ENCODE measurements around the gene EFCAB8.
A peak's percentile ranks its signal among the peaks of the same experiment; 100 is the strongest.
"Not testable (repeated sequence)": the region's sequence is repeated elsewhere in the genome, so short reads cannot be mapped to it uniquely, and the experiment has no call there.

EFCAB8 gene

GRCh38 chr20:32909896-32910571 is 51.3 kb downstream of the EFCAB8 start:
- no peak for DNase-seq (ENCODE audit: low read depth)

GRCh38 chr20:32911355-32911754 is 52.6 kb downstream of the EFCAB8 start:
- no peak for DNase-seq (ENCODE audit: low read depth)

DNA sequence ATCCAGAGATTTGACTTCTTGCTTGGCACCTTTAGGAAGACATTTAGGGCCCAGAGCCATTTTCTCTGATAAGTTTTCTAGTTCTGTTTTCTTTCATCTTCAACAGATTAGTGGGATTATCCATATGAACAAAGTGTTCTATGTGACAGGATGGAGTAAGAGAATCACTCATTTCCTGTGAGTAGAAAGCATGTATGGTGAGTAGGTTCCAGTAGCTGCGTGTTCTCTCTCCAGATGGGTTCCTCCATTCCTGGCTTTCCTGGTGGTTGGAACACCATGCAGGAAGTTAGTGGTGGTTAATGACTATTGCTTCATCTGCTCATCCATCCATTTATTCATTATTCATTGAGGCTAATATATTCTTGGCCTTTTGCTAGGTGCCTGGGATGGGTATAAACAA is 54.0 kb downstream of the EFCAB8 start:
- no peak for DNase-seq (ENCODE audit: low read depth)

DNA sequence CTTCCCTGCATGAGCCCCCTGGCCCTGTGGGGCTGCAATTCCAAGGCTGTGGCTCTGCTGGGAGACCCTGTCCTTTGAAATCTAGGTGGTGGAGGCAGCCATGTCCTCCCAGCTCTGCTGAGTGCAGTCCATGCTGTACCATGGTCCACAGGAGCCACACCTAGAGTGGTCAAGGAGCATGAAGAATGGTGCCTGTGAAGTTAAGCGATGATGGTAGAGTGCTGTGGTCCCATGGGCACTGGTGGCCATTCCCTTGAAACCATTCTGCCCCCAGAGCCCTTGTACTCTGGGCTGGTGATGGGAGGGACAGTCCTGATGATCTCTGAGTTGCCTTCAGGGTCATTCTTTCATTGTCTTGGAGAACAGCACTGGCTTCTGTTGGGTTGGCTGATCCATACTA is 55.3 kb downstream of the EFCAB8 start:
- no peak for DNase-seq (ENCODE audit: low read depth)

DNA sequence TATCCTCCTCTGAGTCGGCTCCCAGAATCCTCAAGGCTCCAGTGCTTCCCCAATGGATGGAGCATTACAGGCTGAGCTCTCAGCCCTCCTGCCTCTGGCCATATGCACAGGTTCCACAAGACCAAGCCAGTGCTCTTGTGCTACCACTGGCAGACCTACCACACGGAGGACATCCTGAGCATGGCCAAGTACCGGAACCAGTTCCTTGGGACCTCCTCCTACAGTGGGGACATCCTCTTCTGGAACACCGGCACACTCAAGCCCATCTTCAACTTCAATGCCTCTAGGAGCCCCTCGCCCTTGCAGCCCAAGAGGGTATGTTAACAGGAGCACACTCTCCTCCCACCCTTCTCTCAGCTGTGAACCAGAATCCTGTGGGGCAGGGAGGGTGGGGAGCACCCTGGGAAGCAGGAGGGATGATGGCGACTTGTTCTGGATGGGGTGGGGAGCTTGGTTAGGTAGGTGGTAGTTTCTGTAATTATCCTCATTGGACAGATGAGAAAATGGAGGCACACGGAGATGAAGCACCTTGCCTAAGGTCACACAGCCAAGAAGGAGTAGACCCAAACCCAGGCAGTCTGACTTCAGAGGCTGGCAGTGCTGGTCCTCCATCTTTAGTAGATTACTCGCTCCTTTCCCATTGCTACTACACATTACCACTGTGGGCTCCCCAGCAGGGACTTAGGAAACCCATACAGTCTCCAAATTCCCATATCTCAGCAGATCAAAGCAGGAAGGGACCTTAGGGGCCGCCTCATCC is 58.6 kb downstream of the EFCAB8 start:
- no peak for DNase-seq (ENCODE audit: low read depth)

- DNase-seq (ENCODE audit: low read depth), result no peak
Observed at GRCh38 chr20:32918296-32918695, 59.6 kb downstream of the EFCAB8 start.

DNA sequence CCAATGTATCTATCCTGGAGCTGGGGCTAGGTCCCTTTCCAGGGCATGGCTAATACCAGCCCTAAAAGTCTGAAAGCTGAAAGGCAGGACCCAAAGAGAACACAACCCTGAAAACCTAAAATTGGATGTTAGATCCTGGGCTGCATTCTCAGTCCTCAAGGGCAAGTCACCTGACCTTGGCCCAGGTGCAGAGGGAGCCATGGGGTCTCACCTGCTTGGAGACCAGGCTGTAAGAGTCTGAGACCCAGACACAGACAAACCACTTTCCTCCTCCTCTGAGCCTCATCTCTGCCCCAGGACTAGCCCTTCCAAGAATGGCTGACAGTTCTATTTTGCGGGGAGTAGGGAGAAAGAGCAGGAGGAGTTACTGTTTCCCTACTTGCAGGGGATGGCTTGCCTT is 60.0 kb downstream of the EFCAB8 start:
- no peak for DNase-seq (ENCODE audit: low read depth)

DNA sequence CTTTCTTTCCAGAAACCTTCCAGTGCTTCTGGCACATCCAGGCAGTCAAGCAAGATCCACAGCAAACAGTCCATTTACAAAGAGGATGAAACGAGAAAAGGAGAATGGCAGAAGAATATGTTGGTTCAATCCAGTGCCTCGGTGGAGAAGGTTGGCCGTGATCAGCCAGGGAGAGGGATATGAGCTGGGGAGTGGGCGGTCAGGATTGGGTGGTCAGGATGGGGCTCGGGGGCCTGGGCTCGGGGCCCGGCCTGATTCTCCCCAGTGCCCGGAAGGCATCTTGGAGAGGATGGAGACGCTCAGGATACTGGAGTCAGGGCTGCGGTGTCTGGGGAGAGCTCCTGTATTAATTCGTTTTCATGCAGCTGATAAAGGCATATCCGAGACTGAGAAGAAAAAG is 61.3 kb downstream of the EFCAB8 start:
- DNase-seq (ENCODE audit: low read depth), result no peak

GRCh38 chr20:32920530-32921298 is 62.0 kb downstream of the EFCAB8 start:
- no peak for DNase-seq (ENCODE audit: low read depth)

DNA sequence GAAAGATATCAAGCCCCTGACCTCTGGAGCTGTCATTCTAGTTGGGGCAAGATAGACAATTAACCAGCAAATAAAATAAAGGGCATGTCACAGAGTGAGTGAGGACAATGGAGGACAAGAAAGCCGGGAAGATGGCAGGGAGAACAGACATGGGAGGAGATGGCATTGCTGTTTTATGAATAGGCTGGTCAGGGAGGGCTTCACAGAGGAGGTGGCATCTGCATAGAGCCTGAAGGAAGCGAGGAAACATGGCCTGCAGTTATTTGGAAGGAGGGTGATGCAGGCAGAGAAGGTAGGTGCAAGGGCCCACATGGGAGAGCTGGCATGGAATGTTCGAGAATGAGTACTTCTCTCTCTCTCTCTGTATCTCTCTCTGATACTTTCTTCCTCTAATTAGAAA is 63.7 kb downstream of the EFCAB8 start:
- DNase-seq (ENCODE audit: low read depth), result no peak

- DNase-seq (ENCODE audit: low read depth), result no peak
Observed at GRCh38 chr20:32924781-32925180, 66.1 kb downstream of the EFCAB8 start.

GRCh38 chr20:32925481-32926196 is 66.9 kb downstream of the EFCAB8 start:
- no peak for DNase-seq (ENCODE audit: low read depth)

DNA sequence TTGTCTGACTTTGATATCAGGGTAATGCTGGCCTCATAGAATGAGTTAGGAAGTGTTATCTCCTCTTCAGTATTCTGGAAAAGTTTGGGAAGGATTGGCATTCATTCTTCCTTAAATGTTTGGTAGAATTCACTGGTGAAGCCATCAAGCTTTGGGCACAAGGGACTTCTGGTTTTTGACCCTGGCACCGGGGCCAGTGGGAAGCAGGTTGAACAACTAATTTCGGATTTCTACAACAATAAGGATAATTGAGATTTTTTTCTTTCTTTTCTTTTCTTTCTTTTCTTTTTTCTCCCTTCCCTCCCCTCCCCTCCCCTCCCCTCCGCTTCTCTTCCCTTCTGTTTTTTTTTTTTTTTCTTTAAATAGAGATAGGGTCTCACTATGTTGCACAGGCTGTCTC is 70.4 kb downstream of the EFCAB8 start:
- DNase-seq (ENCODE audit: low read depth), result no peak

GRCh38 chr20:32930181-32930580 is 71.5 kb downstream of the EFCAB8 start:
- DNase-seq (ENCODE audit: low read depth), result no peak

DNA sequence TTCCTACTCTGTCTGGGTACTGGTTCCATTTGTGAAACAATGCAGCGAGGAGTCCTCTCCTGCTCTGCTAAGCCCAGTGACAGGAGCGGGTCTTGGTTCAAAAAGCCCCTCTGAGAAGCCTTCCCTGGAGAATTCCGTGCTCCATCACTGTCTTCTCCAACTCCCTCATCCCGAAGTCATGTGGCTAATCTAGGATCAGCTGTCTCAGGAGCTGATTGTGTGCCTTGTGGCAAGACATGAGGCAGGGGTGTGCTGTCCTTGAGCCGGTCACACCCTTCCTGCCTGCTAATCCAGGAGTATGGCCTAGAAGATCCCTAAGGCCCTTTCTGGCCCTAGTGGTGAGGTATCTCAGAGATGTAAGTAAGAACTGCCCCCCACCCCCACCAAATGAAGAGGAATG is 72.0 kb downstream of the EFCAB8 start:
- no peak for DNase-seq (ENCODE audit: low read depth)

DNA sequence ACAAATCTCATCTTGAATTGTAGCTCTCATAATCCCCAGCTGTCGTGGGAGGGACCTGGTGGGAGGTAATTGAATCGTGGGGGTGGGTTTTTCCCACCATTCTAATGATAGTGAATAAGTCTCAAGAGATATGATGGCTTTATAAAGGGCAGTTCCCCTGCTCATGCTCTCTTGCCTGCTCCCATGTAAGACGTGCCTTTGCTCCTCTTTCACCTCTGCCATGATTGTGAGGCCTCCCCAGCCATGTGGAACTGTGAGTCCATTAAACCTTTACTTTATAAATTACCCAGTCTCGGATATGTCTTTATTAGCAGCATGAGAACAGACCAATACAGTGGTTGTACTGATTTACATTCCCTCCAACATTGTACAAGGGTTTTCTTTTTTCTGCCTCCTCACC is 75.9 kb downstream of the EFCAB8 start:
- no peak for DNase-seq (ENCODE audit: low read depth)

GRCh38 chr20:32941155-32941885 is 82.6 kb downstream of the EFCAB8 start:
- DNase-seq (ENCODE audit: low read depth), result peak; percentile 85

- no peak for DNase-seq (ENCODE audit: low read depth)
Observed at GRCh38 chr20:32943490-32944052, 84.8 kb downstream of the EFCAB8 start.

DNA sequence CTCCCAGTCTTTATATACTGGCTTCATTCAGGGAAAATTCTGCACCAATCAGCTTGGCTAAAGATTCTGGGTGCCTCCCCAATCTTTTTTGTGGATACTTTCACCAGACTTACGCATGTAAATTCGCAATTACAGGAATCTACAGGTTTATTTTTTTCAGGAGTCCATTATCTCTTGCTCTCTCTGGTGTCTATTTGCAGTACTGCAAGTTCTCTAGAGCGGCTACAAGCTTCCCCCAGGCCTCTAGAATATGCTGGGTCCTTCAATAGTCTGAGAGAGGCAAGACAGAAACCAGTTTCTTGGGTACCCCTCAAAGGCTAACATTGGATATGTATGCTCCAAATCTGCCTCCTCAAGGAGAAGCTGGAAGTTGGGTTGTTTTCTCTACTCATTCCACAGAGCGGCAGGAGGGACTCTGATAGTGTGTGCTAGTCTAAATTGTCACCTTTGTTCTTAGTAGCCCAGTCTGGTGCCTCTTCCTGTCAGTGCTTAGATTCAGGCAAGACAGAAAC is 87.0 kb downstream of the EFCAB8 start:
- no peak for DNase-seq (ENCODE audit: low read depth)

- DNase-seq (ENCODE audit: low read depth), result no peak
Observed at GRCh38 chr20:32946629-32947028, 87.9 kb downstream of the EFCAB8 start.

GRCh38 chr20:32950539-32950938 is 91.8 kb downstream of the EFCAB8 start:
- DNase-seq (ENCODE audit: low read depth), result not testable (repeated sequence)
